ENCODE measurements around the gene CYP4X1.
"Not testable (repeated sequence)": the region's sequence is repeated elsewhere in the genome, so short reads cannot be mapped to it uniquely, and the experiment has no call there.

Gene CYP4X1, protein sequence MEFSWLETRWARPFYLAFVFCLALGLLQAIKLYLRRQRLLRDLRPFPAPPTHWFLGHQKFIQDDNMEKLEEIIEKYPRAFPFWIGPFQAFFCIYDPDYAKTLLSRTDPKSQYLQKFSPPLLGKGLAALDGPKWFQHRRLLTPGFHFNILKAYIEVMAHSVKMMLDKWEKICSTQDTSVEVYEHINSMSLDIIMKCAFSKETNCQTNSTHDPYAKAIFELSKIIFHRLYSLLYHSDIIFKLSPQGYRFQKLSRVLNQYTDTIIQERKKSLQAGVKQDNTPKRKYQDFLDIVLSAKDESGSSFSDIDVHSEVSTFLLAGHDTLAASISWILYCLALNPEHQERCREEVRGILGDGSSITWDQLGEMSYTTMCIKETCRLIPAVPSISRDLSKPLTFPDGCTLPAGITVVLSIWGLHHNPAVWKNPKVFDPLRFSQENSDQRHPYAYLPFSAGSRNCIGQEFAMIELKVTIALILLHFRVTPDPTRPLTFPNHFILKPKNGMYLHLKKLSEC

DNA sequence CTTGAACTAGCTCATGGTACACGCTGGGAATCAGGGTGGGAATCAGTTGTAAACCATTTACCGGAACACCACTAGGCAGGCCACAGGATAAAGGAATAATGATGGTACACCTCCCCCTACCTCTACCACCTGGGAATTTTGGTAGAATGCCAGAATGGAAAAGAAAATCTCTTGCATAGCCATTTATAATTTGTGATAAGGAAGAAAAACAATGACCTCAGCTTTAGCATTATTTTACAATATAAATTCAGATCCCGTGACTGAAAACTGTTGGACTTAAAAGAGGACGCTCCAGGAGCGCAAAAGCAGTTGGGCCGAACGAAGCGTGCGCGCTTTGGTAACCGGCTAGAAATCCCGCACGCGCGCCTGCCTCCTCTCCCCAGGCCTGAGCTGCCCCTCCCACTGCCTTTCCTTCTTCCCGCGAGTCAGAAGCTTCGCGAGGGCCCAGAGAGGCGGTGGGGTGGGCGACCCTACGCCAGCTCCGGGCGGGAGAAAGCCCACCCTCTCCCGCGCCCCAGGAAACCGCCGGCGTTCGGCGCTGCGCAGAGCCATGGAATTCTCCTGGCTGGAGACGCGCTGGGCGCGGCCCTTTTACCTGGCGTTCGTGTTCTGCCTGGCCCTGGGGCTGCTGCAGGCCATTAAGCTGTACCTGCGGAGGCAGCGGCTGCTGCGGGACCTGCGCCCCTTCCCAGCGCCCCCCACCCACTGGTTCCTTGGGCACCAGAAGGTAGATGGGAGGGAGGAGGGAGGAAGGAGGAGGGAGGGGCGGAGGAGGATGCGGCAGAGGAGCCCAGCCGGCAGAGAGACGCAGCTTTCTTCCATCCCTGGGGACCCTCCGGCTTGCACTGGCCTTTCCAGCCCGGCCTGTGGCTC is at the start of gene CYP4X1:
Gene CYP4X1, plus strand, starts transcription at position 402 of the 873 bp plus-strand sequence. Its CDS starts 149 bp downstream, at position 551.
- no peak for DNase-seq

DNA sequence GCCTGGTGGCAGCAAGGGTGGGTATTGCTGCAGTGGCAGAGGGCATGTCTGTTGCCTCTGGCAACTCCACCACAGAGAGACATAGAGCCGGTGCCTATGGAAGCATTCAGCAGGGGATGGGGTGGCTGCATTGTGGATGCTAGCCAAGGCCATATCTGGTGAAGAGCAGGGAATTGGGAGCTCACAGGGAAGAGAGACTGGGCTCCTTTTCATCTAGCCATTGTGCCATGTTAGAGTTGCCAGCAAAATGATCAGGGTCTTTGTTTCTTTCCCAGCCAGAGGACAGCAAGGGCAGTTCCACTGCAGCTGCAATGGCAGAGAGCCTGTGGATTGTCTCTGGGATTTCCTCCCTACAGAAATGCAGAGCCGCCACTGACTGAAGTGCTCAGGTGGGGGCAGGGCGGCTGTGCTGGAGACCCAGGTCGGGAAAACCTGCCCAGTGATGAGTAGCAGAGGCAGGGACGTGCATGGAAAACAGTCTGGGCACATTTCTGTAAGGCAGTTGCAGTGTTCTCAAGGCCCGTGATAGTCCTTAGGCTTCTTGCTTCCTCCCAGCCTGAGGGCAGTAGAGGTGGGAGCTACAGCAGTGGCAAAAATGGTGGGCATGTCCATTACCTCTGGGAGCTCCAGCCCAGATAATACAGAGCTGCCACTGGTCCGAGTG is 40.2 kb upstream of the CYP4X1 start:
- no peak for DNase-seq

DNA sequence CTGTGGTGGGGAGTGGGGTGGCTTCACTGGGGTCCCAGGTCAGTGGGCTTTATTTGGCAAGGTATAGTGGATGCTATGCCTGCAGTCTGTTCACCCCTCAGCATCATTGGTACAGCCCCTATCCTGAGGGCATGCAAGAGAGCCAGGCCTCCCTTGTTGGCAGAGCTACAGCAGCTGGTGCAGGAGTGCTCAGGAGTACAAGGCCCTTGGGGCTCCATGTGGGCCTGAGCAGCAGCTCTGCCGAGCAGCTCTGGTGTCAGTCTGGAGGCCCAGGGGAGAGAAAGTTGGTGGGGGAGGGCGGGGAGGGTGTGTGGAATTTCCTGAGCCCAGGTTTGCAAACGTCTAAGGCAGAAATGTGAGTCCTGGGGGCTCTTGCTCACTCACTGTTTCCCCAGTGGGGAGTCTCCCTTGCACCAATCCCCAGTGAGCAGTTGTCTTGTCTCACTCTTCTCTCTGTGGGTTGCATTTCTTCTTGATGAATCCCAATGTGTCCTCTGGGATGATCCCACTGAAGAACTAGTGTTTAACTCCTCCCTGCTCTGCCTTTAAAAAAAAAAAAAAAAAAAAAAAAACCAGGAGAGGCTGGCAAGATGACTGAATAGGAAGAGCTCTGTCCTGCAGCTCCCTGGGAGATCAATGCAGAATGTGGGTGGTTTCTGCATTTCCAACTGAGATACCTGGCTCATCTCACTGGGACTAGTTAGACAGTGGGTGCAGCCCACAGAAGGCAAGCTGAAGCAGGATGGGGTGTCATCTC is 39.5 kb upstream of the CYP4X1 start:
- no peak for DNase-seq

DNA sequence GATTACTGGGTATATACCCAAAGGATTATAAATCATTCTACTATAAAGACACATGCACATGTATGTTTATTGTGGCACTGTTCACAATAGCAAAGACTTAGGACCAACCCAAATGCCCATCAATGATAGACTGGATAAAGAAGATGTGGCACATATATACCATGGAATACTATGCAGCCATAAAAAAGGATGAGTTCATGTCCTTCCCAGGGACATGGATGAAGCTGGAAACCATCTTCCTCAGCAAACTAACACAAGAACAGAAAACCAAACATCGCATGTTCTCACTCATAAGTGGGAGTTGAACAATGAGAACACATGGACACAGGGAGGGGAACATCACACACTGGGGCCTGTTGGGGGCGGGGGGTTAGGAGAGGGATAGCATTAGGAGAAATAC is 32.9 kb upstream of the CYP4X1 start:
- DNase-seq = not testable (repeated sequence)

DNA sequence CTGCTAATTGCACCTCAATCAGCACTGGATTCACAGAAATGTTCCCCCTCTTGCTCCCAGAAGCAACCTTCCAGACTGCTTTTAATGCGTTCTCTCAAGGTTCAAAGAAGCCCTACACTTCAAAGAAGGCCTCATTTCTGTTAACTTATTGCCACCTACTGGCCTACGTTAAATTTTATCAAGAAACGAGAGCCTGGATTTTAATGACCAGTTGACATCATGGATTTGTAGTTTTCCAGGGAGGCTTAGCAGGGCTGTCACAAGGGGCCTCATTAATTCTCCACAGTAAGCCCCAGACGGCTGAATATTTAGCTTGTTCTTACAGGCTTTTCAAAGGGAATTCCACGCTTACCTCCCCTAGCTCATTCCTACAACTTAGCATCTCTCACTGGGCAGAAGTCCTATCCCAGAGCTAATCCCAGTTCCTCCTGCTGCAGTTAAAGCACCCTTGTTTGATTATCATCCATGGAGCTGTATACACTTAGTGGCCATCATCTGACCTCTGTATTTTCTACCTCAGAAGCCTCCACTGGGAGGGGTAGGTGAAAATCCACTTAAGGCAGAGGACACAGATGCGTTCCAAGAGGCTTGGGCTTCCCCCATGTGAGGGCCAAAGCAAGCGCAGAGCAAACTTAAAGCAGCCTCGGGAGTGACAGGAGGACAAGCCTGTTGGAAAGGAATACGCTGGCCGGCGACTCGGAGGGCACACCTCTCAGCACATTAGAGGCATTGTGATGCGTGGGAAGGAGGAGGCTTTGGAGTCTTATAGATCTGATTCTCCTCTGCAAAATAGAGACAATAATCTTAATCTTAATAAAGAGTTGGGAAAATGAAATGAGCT is 32.2 kb upstream of the CYP4X1 start:
- no peak for DNase-seq

DNA sequence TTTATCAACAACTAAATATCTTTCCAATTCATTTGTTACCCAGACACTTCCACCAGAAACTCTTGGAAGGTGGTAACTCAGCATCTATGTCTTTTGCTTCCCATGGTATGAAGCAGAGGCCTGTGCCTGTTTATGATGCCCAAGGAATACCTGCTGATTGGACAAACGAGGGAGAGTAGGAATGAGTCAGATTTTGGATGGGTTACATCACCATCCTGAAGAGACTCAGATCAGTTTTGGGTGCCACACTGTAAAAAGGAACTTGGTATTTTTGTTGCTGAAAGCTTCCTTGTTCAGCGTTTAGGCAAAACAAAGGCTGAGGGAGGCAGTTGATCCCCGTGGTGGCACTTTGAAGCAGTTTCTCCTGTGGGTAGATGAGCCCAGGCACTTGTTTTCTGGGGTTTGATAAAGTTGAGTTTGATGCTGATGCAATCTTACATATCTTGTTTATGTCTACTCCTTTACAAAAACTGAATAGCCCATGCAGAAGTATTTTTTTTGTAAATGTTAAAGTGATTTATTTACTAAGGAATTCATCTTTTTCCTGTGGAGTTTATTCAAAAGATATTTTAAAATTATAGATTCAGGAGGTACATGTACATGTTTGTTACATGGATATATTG is 26.7 kb upstream of the CYP4X1 start:
- DNase-seq = no peak

DNA sequence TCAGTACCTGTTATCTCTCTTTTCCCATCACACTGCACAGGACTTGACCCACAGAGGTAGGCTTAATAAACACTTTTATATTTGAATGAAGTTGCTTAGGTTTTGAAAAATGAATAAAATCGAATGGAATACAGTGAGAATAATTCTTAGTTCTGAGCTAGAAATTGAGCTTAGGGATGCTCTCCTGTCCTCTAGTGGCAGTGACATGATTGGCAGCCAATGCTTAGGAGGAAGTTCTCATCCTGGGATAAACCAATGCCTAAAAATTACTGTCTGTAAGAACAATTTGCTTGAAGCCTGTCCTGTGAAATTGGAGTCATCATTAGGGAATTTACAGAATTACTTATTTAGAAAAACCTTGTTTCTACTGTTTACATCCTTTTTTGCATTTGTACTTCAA is 21.3 kb upstream of the CYP4X1 start:
- no peak for DNase-seq

DNA sequence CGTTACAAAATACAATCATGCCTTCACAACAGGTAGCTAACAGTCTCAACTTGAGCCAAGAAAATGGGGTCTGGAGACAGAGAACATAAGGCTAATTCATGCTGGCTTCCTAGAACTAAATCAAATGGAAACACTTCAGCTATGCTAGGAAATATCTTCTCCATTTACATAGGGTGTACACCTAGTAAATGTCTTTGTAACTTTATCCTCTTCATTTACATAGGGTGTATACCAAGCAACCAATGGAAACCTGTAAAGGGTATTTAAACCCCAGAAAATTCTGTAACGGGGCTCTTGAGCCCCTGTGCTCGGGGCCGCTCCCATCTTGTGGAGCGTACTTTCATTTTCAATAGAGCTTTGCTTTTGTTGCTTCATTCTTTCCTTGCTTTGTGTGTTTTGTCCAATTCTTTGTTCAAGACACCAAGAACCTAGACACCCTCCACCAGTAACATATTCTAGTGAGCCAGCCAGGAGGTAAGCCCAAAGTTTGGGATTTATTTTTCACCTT is 19.5 kb upstream of the CYP4X1 start:
- DNase-seq = no peak

DNA sequence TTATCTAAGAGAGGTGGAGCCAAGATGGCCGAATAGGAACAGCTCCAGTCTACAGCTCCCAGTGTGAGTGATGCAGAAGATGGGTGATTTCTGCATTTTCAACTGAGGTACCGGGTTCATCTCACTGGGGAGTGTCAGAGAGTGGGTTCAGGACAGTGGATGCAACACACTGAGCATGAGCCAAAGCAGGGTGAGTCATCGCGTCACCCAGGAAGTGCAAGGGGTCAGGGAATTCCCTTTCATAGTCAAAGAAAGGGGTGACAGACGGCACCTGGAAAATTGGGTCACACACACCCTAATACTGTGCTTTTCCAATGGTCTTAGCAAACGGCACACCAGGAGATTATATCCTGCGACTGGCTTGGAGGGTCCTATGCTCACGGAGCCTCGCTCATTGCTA is 17.0 kb upstream of the CYP4X1 start:
- DNase-seq = not testable (repeated sequence)

DNA sequence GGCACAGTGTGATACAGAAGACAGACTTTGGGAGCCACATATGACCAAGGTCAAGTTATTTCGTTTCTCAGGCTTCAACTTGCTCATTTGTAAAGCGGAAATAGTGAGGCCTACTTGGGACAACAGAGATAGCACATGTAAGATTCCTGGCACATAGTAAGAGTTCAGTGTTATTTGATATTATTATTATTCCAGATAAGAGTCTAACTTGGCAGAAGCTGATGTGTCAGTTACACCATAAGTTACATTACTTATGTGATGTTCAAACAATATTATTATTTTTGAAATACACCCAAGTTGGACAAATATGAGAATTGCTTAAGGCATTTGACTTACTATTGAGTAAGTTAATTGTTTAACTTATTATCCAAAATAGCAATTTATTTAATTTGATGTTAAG is 10.2 kb upstream of the CYP4X1 start:
- no peak for DNase-seq

DNA sequence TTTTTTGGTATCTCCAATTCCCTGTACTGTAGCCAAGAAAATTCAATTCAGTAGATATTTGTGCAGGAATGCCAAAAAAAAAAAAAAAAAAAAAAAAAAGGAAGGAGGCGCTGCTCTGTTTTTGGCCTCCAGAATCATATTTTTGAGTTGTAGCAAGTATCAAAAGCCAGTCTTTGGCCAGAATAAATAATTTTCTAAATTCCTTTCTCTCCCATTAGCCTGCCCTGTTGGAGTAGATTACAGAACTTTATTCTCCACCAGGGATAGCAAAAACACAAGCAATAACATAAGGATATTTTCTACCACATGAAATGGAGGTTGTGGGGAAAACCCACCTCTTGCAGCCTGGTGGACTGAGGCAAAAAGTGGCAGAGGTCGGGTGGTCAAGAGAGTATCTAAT is 2.4 kb upstream of the CYP4X1 start:
- no peak for DNase-seq

DNA sequence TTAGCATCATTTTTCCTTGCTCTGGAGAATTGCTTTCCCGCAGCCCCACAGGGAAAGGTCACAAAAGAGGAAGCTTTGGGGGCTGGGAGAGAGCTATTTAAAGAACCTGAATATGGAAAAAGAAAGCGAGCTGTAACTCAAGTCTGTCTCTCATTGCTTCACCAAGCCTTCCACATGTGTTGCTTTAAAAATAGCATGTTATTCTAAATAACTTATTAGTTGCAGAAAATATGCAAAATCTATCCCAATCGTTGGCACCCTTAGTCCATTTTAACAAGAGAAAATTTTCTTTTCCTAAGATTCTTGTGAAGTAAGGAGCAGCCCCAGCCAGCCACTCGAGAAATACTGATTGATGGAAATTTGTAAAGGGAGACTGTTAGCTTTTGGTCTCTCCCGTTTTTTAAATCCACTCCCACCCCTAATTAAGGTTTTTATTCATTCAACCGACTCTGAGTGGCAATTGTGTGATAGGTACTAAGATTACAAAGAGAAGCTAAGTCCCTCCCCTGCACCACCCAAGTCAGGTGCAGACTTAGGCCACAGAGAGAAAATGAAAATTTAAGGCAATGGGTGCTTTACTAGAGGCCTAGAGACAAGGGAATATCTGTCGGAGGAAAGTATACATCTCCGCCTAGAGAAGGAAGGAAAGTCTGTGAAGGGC is 802 bp downstream of the CYP4X1 start:
- no peak for DNase-seq

DNA sequence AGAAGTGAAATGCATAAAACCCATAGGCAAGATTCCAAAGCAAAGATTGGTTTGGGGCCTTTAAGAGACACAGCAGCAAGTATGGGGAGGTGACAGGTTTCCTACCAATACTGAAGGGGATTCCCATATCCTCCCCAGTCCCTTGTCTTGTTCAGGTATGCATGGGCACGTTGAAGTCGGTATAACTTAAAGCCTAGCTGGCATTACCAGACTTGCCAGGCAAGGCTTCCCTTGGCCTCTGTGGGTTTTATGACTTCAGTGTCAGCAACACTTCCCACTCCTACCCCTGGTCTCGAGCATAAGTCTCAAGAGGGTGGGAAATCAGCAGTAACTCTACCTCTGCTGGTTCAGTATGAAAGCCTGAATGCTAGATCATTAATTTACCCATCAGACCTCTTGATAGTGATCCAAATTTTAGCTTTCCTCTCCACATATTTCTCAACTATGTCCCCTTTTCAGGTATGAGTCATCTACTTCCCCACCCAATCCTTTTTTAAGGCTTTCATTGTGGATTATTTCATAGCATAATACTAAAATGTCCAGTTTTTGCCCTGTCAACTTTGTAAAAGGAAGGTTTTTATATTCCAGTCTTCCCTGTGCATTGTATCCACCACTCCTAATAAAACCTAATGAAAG is 6.8 kb downstream of the CYP4X1 start:
- DNase-seq = no peak

DNA sequence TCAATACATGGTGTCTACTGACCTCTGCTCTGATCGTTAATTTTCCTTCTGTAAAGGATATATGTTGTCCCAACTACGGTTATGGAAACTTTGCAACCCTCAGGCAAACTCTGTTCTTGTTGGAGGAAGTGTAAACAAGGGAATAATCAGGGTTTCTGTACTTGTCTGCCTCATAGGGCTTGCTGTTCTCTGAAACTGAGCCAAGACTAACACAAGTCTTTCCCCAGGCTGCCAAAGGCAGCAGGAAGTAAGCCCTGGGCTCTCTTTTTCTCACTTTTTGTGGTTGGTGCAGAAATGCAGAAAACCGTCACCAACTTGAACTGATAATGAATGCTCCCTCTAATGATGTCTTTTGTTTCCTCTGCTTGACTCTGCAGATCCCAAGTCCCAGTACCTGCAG is 7.6 kb downstream of the CYP4X1 start:
- no peak for DNase-seq

DNA sequence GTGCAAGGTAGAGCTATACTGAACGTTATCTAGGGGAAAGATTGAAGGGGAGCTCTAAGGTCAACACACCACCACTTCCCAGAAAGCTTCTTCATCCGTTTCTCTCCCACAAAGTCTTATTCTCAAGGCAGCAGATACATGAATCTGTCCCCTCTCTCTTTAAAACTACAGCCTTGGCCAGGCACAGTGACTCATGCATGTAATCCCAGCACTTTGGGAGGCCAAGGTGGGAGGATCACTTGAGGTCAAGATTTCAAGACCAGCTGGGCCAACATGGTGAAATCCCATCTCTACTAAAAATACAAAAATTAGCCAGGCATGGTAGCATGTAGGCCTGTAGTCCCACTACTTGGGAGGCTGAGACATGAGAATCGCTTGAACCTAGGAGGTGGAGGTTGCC is 8.1 kb downstream of the CYP4X1 start:
- no peak for DNase-seq

DNA sequence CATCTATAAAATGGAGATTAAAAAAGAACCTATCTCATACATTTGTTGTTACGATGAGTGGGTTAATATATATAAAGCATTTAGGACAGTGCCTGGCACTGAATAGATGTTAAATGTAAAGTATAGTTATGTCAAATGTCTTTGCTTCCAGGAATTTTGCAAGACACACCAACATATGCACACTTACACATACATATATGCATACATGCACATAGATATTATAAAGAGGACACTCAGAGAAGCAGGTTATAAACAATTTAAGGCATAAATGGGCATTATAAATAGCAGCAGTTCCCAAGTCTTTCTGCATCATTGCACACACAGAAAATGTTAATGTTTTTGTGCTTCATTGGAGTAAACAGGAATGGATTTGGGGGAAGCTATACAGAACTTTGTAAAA is 13.3 kb downstream of the CYP4X1 start:
- DNase-seq = no peak

DNA sequence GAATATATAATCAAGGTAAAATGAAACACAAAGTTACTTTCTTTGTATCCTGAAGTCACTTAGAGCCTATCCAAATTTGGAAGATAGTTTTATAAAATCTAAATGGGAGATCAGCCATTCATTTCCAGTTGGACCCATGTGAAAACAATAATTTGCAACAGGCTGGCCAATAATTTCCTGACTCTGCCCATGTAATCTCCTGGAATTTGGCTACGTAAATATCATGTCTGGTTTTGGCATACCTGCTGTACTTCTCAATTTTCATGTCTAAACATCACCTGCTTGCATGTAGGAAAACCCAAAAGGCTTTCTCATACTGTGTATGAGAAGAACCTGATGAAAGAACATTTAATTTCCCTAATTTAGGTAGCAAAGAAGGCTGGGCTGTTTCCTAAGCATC is 35.9 kb downstream of the CYP4X1 start:
- DNase-seq = no peak

DNA sequence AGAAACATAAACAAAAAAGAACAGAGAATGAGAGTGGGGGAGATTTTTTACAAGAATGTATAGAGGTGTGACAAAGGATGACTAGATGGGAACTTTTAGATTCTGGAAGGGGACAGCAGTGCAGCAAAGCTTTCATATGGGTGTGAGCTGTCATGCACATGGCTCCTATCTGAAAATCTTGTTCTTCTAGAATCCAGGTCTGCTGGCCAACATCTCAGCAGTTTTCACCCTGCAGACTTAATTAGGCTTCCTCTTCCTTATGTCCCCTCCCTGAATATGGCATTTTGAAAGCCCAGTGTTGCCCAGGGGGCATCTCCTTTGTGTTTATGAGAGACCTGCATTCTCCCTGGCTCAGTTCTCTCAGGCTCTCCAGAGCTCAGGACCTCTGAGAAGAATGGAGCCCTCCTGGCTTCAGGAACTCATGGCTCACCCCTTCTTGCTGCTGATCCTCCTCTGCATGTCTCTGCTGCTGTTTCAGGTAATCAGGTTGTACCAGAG is 43.7 kb downstream of the CYP4X1 start, which contains the start of gene CYP4Z1:
Gene CYP4Z1, plus strand, starts transcription at position 135 of the 498 bp plus-strand sequence. Its CDS starts 260 bp downstream, at position 395.
- DNase-seq = no peak

DNA sequence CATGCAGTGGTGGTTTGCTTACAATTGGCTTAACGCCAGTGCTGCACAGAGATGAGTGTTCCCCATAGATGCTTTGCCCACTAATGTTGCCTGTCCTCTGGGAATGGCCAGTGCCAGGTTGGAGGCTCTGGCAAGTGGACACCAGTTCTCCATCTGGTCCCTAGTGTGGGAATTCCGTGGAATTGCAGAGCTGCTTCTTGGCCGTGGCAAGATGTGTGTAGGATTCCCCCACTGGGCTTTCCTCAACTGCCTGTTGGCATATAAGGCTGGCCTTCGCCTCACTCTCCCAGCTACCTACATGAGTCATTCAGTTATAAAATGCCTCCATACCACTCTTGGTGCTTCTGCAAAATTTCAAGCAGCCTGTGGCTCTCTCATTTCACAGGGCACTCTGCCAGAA is 45.6 kb downstream of the CYP4X1 start:
- not testable (repeated sequence) for DNase-seq

All from CD4-positive, alpha-beta T cell treated with Interferon alpha-2 for 1 hour (primary cell).